HG02938 (cell line): ENCODE measurements around the gene CAPN6.

Source experiments
- ATAC-seq: cut with Tn5 transposase; IDR thresholded peaks from one replicate; pipeline ENCODE4 v1.9.1; 2021; ENCODE audit warnings: mild to moderate bottlenecking, moderate library complexity; ENCODE audit not compliant: unreplicated experiment

Gene CAPN6

DNA sequence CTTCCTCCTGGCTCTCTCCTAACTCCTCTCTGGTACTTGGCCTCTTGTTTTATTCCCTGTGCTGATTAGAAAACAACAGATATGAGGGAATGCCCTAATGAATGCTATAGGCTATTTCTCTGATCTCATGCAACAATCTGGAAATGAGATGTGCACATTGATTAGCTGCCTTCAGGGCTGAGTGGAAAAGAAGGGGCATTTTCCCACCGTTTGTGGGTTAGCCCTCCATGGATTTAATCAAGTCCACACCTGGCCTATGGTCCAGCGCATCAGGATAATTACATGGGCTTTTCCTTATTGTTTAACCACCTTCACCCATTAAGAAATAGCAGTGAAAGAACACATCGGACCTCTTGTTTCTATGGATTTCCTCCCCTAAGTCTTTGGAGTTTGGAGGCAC, 70.0 kb downstream of the CAPN6 start:
- ATAC-seq, result no peak

DNA sequence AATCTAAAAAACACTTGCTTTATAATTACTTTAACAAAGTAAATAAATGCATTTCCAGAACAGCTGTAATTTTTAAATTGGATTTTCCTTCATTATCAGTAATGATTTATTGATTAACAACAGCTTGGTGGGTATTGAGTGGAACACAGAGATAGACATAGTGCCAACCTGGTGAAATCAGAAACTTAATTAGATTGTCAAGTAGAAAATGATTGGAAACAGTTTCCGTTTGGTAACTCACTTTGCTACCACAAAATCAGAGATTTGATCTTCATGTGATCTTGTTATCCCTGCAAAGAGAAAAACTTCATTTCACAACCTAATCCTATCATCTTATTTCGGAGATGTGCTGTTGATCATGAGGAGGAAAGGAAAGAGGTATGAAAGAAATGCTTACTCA, 70.8 kb downstream of the CAPN6 start:
- ATAC-seq, result no peak
